Fibroblast of gingiva (primary cell): ENCODE measurements around the gene PSMG4.

Source experiments
- DNase-seq: peaks from one replicate; pipeline ENCODE4 v3.0.0-alpha.2; 2011; ENCODE audit warnings: low read depth

Gene PSMG4

GRCh38 chr6:3251462-3252314, 7.1 kb upstream of the PSMG4 start:
- DNase-seq: peak; percentile 72

- no peak for DNase-seq
These were observed 6.4 kb upstream of the PSMG4 start for GRCh38 chr6:3252369-3252768.

- DNase-seq: no peak
These were observed 5.7 kb upstream of the PSMG4 start for GRCh38 chr6:3252861-3253596.

GRCh38 chr6:3253597-3253961, 5.2 kb upstream of the PSMG4 start:
- DNase-seq: no peak

- DNase-seq: no peak
These were observed 546 bp upstream of the PSMG4 start for GRCh38 chr6:3258201-3258600.

GRCh38 chr6:3259491-3259958, 778 bp downstream of the PSMG4 start:
- DNase-seq: peak; percentile 35

- no peak for DNase-seq
These were observed 1.5 kb downstream of the PSMG4 start for GRCh38 chr6:3260296-3260695.

- no peak for DNase-seq
These were observed 2.2 kb downstream of the PSMG4 start for GRCh38 chr6:3260772-3261517.

GRCh38 chr6:3261518-3261820, 2.7 kb downstream of the PSMG4 start:
- DNase-seq: no peak

- DNase-seq: no peak
These were observed 3.2 kb downstream of the PSMG4 start for GRCh38 chr6:3261921-3262320.

GRCh38 chr6:3263096-3263495, 4.3 kb downstream of the PSMG4 start:
- DNase-seq: no peak

- DNase-seq: no peak
These were observed 5.6 kb downstream of the PSMG4 start for GRCh38 chr6:3264356-3264755.

GRCh38 chr6:3265671-3266070, 6.9 kb downstream of the PSMG4 start:
- no peak for DNase-seq

- DNase-seq: no peak
These were observed 7.4 kb downstream of the PSMG4 start for GRCh38 chr6:3266170-3266569.

GRCh38 chr6:3267162-3267561, 8.4 kb downstream of the PSMG4 start:
- DNase-seq: no peak

- no peak for DNase-seq
These were observed 9.9 kb downstream of the PSMG4 start for GRCh38 chr6:3268680-3269079.

- no peak for DNase-seq
These were observed 10.7 kb downstream of the PSMG4 start for GRCh38 chr6:3269281-3269975.

GRCh38 chr6:3270258-3270657, 11.5 kb downstream of the PSMG4 start:
- DNase-seq: no peak

GRCh38 chr6:3271756-3272155, 13.0 kb downstream of the PSMG4 start:
- no peak for DNase-seq

- no peak for DNase-seq
These were observed 14.3 kb downstream of the PSMG4 start for GRCh38 chr6:3272911-3273547.

- DNase-seq: no peak
These were observed 15.2 kb downstream of the PSMG4 start for GRCh38 chr6:3273707-3274521.
